HepG2 (cell line): Measurements from ENCODE around the gene DAPK1. TPM values are rescaled to one million over a fixed set of nuclear protein-coding genes. Genes with fewer than 3 reads are reported as not detected.
A peak's percentile ranks its signal among the peaks of the same experiment; 100 is the strongest.

Source experiments
- BORCS8-MEF2B ChIP-seq: sonication (generic); formaldehyde crosslinking; IDR thresholded peaks from 2 replicates; pipeline ENCODE4 v1.8.0; 2022; ENCODE audit warnings: mild to moderate bottlenecking, missing genetic modification reagents
- CREB1 ChIP-seq, 2 experiments: fragments of 450-650 bp in 1 of 2; IDR thresholded peaks; 2 replicates each; pipeline ENCODE4 v1.6.1; 2016 to 2017; ENCODE audit warnings: control low read depth in 1 of 2, mild to moderate bottlenecking in 1 of 2, missing compliant biosample characterization in 1 of 2, missing genetic modification characterization in 1 of 2
- CTCF ChIP-seq: sonication (generic); formaldehyde crosslinking; IDR thresholded peaks from 2 replicates; pipeline ENCODE4 v1.5.0; 2020; ENCODE audit warnings: mild to moderate bottlenecking, missing genetic modification reagents, moderate library complexity
- FOXP4 ChIP-seq: sonication (generic); formaldehyde crosslinking; IDR thresholded peaks from 2 replicates; pipeline ENCODE4 v1.4.0; 2020; ENCODE audit warnings: missing genetic modification reagents
- KLF15 ChIP-seq: sonication (generic); formaldehyde crosslinking; IDR thresholded peaks from 2 replicates; pipeline ENCODE4 v1.8.1; 2023; ENCODE audit warnings: borderline replicate concordance, mild to moderate bottlenecking, inconsistent platforms, missing genetic modification reagents, mixed read lengths
- NR2C2 ChIP-seq: sonication (generic); formaldehyde crosslinking; IDR thresholded peaks from 2 replicates; pipeline ENCODE4 v1.4.0; 2020; ENCODE audit warnings: missing genetic modification reagents, mild to moderate bottlenecking, moderate library complexity, borderline replicate concordance
- PHF5A ChIP-seq: IDR thresholded peaks from one replicate; pipeline ENCODE4 v1.6.1; 2018; ENCODE audit warnings: low read depth, missing genetic modification reagents; ENCODE audit not compliant: unreplicated experiment
- RARG ChIP-seq: sonication (generic); formaldehyde crosslinking; IDR thresholded peaks from 2 replicates; pipeline ENCODE4 v1.4.0; 2020; ENCODE audit warnings: low read depth, mild to moderate bottlenecking, missing genetic modification reagents
- RNF219 ChIP-seq: sonication (generic); formaldehyde crosslinking; IDR thresholded peaks from 2 replicates; pipeline ENCODE4 v1.5.0; 2020; ENCODE audit warnings: mild to moderate bottlenecking, missing genetic modification reagents
- SOX5 ChIP-seq: IDR thresholded peaks from 2 replicates; pipeline ENCODE4 v1.6.1; 2016; ENCODE audit warnings: borderline replicate concordance
- SRSF1 ChIP-seq: fragments of 200-400 bp; formaldehyde crosslinking; optimal IDR thresholded peaks from 2 replicates; pipeline ENCODE3; 2017; ENCODE audit warnings: mild to moderate bottlenecking, low read depth, low read length, moderate library complexity
- U2AF2 ChIP-seq: fragments of 200-400 bp; formaldehyde crosslinking; IDR thresholded peaks from 2 replicates; pipeline ENCODE4 v1.6.1; 2017; ENCODE audit warnings: low read depth, mild to moderate bottlenecking, low read length
- ZKSCAN8 ChIP-seq: IDR thresholded peaks from 2 replicates; pipeline ENCODE4 v1.6.1; 2016; ENCODE audit warnings: borderline replicate concordance, missing genetic modification reagents, missing compliant biosample characterization
- ZNF276 ChIP-seq: sonication (generic); formaldehyde crosslinking; IDR thresholded peaks from 2 replicates; pipeline ENCODE4 v1.4.0; 2020; ENCODE audit warnings: mild to moderate bottlenecking, low read depth, missing genetic modification reagents
- ZNF556 ChIP-seq: sonication (generic); formaldehyde crosslinking; IDR thresholded peaks from 2 replicates; pipeline ENCODE4 v1.4.0; 2020; ENCODE audit warnings: mild to moderate bottlenecking, missing genetic modification reagents, borderline replicate concordance
- ZNF652 ChIP-seq: IDR thresholded peaks from 2 replicates; pipeline ENCODE4 v1.6.1; 2016; ENCODE audit warnings: low read depth, borderline replicate concordance
- ZNF766 ChIP-seq: sonication (generic); formaldehyde crosslinking; IDR thresholded peaks from 2 replicates; pipeline ENCODE4 v1.5.0; 2020; ENCODE audit warnings: missing genetic modification reagents, borderline replicate concordance
- ZNF776 ChIP-seq: sonication (generic); formaldehyde crosslinking; IDR thresholded peaks from 2 replicates; pipeline ENCODE4 v1.4.0; 2020; ENCODE audit warnings: mild to moderate bottlenecking, missing genetic modification reagents
- ZNF816 ChIP-seq: sonication (generic); formaldehyde crosslinking; IDR thresholded peaks from 2 replicates; pipeline ENCODE4 v1.8.0; 2022; ENCODE audit warnings: missing genetic modification reagents, mild to moderate bottlenecking, borderline replicate concordance
- polyA plus RNA-seq, 8 experiments: library from polyadenylated mRNA; depleted of rRNA in 3 of 8; stranded (reverse) in 7 of 8; unstranded in 1 of 8; fragments of >200 nt; fragmentation: Illumina TruSeq in 4 of 8; extraction: Trizol in 4 of 8; gene quantifications; 2 replicates each; pipeline versions ENCODE4 v1.2.1 to v1.2.3, GENCODE V29; 2011 to 2016; ENCODE audit warnings: low read depth in 4 of 8, missing spikeins in 1 of 8, mixed read lengths in 1 of 8; ENCODE audit not compliant: insufficient read depth in 1 of 8
- total RNA-seq, 5 experiments: library from RNA; depleted of rRNA; stranded (reverse); fragments of >200 nt; fragmentation: Illumina TruSeq; extraction: Trizol; gene quantifications; 2 replicates each; pipeline ENCODE4 v1.2.3, GENCODE V29; 2016; ENCODE audit warnings: low read depth in 1 of 5

DAPK1 gene
- total and polyA plus RNA-seq, 2 of the 13 experiments (the other 11 are each of a cell fraction or from before 2014, with no cell fraction given), result 35.7 to 35.9 TPM

GRCh38 chr9:87498046-87498810, 561 bp downstream of the DAPK1 start (continued):
- TF ChIP-seq BORCS8-MEF2B (CRISPR knock-in tag) (no peak; the same call in 1 of the 2 replicates), CREB1 (IDR thresholded peaks at IDR 0.05) (no peak), CREB1 (CRISPR knock-in tag; IDR thresholded peaks at IDR 0.05) (no peak), KLF15 (CRISPR knock-in tag) (peak; percentile 60; the same call in 1 of the 2 replicates), ZKSCAN8 (no peak), ZNF556 (peak; percentile 58; the same call in 1 of the 2 replicates), ZNF276 (CRISPR knock-in tag) (no peak), RARG (CRISPR knock-in tag) (no peak), NR2C2 (no peak), SOX5 (no peak), PHF5A (CRISPR knock-in tag) (no peak), ZNF652 (no peak), RNF219 (no peak), CTCF (CRISPR knock-in tag) (peak; percentile 68), FOXP4 (CRISPR knock-in tag) (no peak; the same call in 1 of the 2 replicates), ZNF776 (CRISPR knock-in tag) (peak; percentile 19; the same call in 1 of the 2 replicates), ZNF766 (no peak), SRSF1 (peak; percentile 31), ZNF816 (CRISPR knock-in tag) (no peak), U2AF2 (no peak)
